HepG2 (cell line): ENCODE data around the gene UBAP1L. TPM values are rescaled to one million over a fixed set of nuclear protein-coding genes. Genes with fewer than 3 reads are reported as not detected.

Source experiments
- ARID5B ChIP-seq: IDR thresholded peaks from 2 replicates; pipeline ENCODE4 v1.4.0; 2020; ENCODE audit warnings: mild to moderate bottlenecking, missing genetic modification reagents
- ATF4 ChIP-seq, 2 experiments: fragments of 450-650 bp in 1 of 2; sonication (generic) in 1 of 2; formaldehyde crosslinking; IDR thresholded peaks; 2 replicates each; pipeline versions ENCODE4 v1.5.0 to v1.8.0; 2020 to 2022; ENCODE audit warnings: mild to moderate bottlenecking in 1 of 2, missing genetic modification reagents in 1 of 2
- CEBPB ChIP-seq: IDR thresholded peaks from 2 replicates; pipeline ENCODE4 v1.6.1; 2011; ENCODE audit warnings: low read depth, low read length, improper control_type of control experiment, borderline replicate concordance
- CEBPG ChIP-seq: IDR thresholded peaks from 2 replicates; pipeline ENCODE4 v1.6.1; 2016
- DPF2 ChIP-seq: sonication (generic); formaldehyde crosslinking; IDR thresholded peaks from 2 replicates; pipeline ENCODE4 v1.4.0; 2020; ENCODE audit warnings: mild to moderate bottlenecking, low read depth, missing genetic modification reagents, borderline replicate concordance
- FOXA1 ChIP-seq, 2 experiments: fragments of 450-650 bp in 1 of 2; sonication (generic) in 1 of 2; formaldehyde crosslinking in 1 of 2; IDR thresholded peaks; 2 replicates each; pipeline versions ENCODE4 v1.4.0 to v1.6.1; 2016 to 2020; ENCODE audit warnings: missing genetic modification reagents in 1 of 2
- GABPB1 ChIP-seq: IDR thresholded peaks from 2 replicates; pipeline ENCODE4 v1.6.1; 2016; ENCODE audit warnings: mild to moderate bottlenecking, missing genetic modification reagents, moderate library complexity, missing compliant biosample characterization
- MLXIP ChIP-seq: sonication (generic); formaldehyde crosslinking; IDR thresholded peaks from 2 replicates; pipeline ENCODE4 v1.9.0; 2021; ENCODE audit warnings: missing genetic modification reagents, borderline replicate concordance
- PHF8 ChIP-seq: sonication (generic); formaldehyde crosslinking; IDR thresholded peaks from 2 replicates; pipeline ENCODE4 v1.5.0; 2020; ENCODE audit warnings: missing genetic modification reagents
- TFAP4 ChIP-seq: sonication (generic); IDR thresholded peaks from 2 replicates; pipeline ENCODE4 v1.6.1; 2016; ENCODE audit warnings: low read depth, borderline replicate concordance
- ZNF3 ChIP-seq: IDR thresholded peaks from 2 replicates; pipeline ENCODE4 v1.7.0; 2017; ENCODE audit warnings: inconsistent platforms
- polyA plus RNA-seq, 8 experiments: library from polyadenylated mRNA; depleted of rRNA in 3 of 8; stranded (reverse) in 7 of 8; unstranded in 1 of 8; fragments of >200 nt; fragmentation: Illumina TruSeq in 4 of 8; extraction: Trizol in 4 of 8; gene quantifications; 2 replicates each; pipeline versions ENCODE4 v1.2.1 to v1.2.3, GENCODE V29; 2011 to 2016; ENCODE audit warnings: low read depth in 4 of 8, missing spikeins in 1 of 8, mixed read lengths in 1 of 8; ENCODE audit not compliant: insufficient read depth in 1 of 8
- total RNA-seq, 5 experiments: library from RNA; depleted of rRNA; stranded (reverse); fragments of >200 nt; fragmentation: Illumina TruSeq; extraction: Trizol; gene quantifications; 2 replicates each; pipeline ENCODE4 v1.2.3, GENCODE V29; 2016; ENCODE audit warnings: low read depth in 1 of 5

UBAP1L gene
- total and polyA plus RNA-seq, 2 of the 13 experiments (the other 11 are each of a cell fraction or from before 2014, with no cell fraction given): 0.86 to 1.4 TPM

- TF ChIP-seq ATF4 (CRISPR knock-in tag; IDR thresholded peaks at IDR 0.05): peak in 1 of 2 experiments; percentile 54; a peak in 1 of 4 replicates
- no peak for TF ChIP-seq FOXA1 (IDR thresholded peaks at IDR 0.05)
- peak; percentile 29; the same call in 1 of the 2 replicates for TF ChIP-seq FOXA1 (CRISPR knock-in tag; IDR thresholded peaks at IDR 0.05)
- peak; percentile 79; the same call in 1 of the 2 replicates for TF ChIP-seq TFAP4
- TF ChIP-seq ZNF3 (CRISPR knock-in tag): no peak
- 0 out of 2 replicates have a peak, but pooled peaks have one; percentile 11 for TF ChIP-seq ARID5B (CRISPR knock-in tag)
- TF ChIP-seq GABPB1: 0 out of 2 replicates have a peak, but pooled peaks have one; percentile 14
- no peak for TF ChIP-seq MLXIP (CRISPR knock-in tag)
- TF ChIP-seq CEBPB: peak; percentile 79; the same call in 1 of the 2 replicates
- no peak for TF ChIP-seq PHF8 (CRISPR knock-in tag)
- peak; percentile 76 for TF ChIP-seq CEBPG
- peak; percentile 36; the same call in 1 of the 2 replicates for TF ChIP-seq DPF2 (CRISPR knock-in tag)
These were observed 25.7 kb downstream of the UBAP1L start (continued) for GRCh38 chr15:65089206-65089824.
